ENCODE results near the gene RC3H1.
"Not testable (repeated sequence)": the region's sequence is repeated elsewhere in the genome, so short reads cannot be mapped to it uniquely, and the experiment has no call there.

Gene RC3H1, protein sequence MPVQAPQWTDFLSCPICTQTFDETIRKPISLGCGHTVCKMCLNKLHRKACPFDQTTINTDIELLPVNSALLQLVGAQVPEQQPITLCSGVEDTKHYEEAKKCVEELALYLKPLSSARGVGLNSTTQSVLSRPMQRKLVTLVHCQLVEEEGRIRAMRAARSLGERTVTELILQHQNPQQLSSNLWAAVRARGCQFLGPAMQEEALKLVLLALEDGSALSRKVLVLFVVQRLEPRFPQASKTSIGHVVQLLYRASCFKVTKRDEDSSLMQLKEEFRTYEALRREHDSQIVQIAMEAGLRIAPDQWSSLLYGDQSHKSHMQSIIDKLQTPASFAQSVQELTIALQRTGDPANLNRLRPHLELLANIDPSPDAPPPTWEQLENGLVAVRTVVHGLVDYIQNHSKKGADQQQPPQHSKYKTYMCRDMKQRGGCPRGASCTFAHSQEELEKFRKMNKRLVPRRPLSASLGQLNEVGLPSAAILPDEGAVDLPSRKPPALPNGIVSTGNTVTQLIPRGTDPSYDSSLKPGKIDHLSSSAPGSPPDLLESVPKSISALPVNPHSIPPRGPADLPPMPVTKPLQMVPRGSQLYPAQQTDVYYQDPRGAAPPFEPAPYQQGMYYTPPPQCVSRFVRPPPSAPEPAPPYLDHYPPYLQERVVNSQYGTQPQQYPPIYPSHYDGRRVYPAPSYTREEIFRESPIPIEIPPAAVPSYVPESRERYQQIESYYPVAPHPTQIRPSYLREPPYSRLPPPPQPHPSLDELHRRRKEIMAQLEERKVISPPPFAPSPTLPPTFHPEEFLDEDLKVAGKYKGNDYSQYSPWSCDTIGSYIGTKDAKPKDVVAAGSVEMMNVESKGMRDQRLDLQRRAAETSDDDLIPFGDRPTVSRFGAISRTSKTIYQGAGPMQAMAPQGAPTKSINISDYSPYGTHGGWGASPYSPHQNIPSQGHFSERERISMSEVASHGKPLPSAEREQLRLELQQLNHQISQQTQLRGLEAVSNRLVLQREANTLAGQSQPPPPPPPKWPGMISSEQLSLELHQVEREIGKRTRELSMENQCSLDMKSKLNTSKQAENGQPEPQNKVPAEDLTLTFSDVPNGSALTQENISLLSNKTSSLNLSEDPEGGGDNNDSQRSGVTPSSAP

DNA sequence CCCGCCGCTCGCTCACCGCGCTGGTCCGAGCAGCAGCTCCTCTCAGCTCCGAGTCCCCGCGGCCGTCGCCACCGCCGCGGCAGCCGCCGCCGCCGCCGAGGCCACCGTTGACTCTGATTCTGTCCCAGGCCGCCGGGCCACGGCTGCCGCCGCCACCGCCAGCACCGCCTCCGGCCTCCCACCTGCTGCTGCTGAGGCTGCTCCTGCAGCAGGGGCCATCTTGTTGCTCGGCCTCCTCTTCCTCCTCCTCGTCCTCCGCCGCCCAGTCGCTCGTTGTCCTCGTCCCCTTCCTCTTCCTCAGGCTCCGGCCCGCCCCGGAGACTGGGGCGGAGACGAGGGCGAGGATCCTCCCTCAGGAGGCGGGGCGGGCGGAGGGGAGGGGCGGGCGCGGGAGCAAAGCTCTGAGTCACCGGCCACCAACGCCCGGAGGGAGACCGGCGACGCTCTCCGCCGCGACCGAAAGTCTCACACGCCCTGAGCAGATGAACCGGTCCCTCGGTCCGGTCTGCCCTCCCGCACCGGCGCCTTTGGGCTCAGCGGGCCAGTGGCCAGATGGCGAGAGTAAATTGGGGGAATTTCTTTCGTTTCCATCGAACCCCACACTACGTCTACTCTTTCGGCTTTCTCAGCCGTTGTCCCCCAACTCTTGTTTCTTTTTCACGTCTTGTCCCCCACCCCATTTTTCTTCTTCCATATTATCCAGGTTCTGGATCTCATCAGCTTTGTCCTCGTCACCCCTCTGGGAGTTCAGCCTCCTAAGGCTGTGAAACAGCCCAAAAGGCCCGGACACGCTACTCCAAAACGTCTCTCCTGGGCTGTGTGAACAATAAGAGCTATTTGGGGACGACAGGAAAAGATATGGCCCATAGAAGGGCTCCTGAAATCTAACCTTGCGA lies at the start of gene RC3H1:
Gene RC3H1, minus strand, starts transcription at position 278 of the 896 bp plus-strand sequence. CDS start 29,372 bp downstream, outside the sequence.
- peak; percentile 79 for DNase-seq

DNA sequence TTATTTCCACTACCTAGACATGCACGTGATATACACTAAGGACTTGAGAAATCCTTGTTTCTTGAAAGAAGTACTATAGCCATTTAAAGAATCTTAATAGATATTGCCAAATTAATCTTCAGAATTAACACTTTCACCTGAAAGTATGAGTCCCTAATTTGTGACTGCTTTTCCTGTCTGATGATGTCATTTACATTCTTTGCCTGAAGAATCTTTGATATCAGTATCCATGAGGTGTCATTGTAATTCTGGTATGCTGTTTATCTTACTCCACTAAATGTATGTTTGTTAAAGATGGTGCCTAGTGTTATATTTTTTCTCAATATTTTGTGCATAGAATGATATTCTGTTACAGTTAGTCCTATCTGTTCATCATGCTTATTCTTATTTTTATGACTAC lies 48.5 kb upstream of the RC3H1 start:
- DNase-seq, result no peak

DNA sequence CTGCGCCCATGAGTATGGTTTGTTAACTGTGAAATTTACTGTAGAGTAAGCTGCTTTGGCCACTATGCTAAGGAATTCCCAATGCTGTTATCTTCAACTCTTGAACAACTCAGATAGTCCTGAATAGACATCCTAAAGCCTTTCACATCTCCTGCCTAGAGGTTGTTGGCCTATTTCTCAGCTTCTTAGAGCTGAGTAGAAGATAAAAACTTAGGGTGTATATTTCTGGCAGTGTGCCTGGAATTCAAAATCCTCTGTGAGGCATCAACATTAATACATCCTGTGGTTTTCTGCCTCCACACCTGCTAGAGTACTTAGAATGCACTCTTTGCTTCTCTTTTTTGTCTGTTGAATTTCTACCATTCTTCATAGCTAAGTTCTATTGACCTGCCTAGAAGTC lies 45.8 kb upstream of the RC3H1 start:
- DNase-seq, result peak; percentile 4

DNA sequence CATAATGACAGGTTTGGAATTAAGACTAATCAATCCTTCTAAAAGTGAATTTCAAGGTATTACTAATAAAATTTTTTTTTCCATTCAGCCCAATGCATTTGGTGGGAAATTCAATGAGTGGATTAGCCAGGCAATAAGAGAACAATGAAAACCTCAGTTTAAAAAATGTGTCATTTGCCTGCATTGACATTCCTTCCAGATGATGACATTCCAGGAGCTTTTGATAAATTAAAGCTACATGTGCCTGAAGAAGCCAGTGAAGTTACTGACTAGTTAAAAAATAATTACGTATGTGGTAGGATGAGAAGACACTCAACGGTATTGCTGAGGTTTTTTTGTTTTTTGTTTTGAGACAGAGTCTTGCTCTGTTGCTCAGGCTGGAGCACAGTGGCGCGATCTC lies 37.9 kb upstream of the RC3H1 start:
- DNase-seq, result no peak

DNA sequence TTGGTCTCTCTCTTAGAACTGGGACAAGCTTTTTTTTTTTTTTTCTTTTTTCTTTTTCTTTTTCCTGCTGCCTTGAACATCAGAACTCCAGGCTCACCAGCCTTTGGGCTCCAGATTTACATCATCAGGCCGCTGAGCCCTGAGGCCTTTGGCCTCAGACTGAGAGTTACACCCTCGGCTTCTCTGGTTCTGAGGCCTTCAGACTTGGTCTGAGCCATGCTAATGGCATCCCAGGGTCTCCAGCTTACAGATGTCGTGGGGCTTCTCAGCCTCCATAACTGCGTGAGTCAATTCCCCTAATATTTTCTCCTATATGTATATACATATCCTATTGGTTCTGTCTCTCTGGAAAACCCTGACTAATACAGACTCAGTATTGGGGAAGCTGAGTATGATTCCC lies 36.5 kb upstream of the RC3H1 start:
- no peak for DNase-seq

DNA sequence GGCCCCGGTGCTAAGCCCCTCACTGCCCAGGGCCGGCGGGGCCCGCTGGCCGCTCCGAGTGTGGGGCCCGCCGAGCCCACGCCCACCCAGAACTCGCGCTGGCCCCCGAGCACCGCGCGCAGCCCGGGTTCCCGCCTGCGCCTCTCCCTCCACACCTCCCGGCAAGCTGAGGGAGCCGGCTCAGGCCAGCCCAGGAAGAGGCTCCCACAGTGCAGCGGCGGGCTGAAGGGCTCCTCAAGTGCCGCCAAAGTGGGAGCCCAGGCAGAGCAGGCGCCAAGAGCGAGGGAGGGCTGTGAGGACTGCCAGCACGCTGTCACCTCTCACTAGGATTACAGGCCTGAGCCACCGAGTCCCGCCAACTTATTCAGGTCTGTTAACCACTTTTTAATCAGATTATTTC lies 34.5 kb upstream of the RC3H1 start:
- not testable (repeated sequence) for DNase-seq

DNA sequence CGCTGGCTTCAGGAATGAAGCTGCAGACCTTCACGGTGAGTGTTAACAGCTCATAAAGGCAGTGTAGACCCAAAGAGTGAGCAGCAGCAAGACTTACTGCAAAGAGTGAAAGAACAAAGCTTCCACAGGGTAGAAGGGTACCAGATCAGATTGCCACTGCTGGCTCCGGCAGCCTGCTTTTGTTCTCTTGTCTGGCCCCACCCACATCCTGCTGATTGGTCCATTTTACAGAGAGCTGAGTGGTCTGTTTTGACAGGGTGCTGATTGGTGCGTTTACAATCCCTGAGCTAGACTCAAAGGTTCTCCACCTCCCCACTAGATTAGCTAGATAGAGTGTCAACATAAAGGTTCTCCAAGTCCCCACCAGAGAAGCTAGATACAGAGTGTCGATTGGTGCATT lies 33.6 kb upstream of the RC3H1 start:
- DNase-seq, result not testable (repeated sequence)

DNA sequence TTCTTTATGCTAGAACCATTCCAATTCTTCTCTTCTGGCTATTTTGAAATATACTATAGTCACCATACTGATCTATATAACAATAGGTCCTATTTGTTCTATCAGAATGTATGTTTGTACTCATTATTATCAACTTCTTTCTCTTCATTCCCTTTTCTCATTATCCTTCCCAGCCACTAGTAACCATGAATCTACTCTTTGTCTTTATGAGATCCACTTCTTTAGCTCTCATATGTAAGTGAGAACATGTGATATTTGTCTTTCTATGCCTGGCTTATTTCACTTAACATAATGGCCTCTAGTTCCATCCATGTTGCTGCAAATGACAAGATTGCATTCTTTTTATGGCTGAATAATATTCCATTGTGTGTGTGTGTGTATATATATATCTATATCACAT lies 31.7 kb upstream of the RC3H1 start:
- DNase-seq, result no peak

DNA sequence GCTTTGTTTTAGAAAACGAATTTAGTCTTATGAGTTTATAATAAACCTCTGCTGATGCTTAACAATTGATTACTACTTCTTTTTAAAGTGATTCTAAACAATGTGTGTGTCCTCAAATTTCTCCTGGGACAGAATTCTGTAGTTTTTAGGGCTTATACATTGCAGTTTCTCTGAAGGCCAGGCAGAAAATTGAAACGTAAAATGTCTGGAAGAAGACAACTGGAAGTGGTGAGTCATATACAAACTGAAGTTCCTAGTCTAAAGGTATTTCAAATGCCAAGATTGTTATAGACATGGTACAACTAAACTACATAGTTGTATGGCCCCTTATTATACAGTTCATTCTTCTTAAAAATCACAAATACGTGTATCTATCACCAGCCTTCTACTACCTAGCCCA lies 30.5 kb upstream of the RC3H1 start:
- no peak for DNase-seq

DNA sequence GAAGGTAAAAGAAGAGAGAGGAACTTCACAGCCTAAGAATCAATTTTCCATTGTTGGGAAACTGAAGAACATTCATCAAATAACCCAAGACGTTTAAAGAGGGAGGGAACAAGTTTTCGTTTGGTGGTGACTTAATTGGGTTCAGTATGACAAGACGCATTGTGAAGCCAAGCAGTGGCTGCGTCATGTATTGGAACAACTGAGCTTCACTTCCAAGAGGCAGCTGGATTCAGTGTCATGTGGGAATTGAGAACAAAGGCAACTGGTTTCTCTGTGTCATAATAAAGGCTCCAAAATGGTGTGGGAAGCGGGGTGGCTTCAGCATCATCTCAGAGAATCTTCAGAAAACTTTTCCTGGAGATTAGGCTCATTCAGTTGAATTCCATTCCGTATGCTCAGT lies 29.8 kb upstream of the RC3H1 start:
- DNase-seq, result no peak

DNA sequence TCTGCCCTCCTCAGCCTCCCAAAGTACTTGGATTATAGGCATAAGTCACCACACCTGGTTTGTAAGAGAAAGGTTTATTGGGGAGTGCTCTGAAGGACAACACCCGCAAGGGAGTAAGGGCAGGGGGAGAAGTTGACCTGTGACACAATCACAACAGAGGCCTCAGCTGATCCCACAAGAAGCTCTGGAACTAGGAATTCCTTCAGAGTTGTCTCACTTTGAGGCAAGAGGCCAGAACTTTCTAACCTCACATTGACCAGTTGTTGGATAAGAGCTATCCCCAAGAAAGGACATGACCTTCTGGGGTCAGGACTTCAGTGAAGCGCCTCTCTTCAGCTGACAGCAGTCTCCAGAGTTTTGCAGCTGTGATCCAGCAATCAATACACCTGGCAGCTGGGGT lies 27.4 kb upstream of the RC3H1 start:
- DNase-seq, result no peak

DNA sequence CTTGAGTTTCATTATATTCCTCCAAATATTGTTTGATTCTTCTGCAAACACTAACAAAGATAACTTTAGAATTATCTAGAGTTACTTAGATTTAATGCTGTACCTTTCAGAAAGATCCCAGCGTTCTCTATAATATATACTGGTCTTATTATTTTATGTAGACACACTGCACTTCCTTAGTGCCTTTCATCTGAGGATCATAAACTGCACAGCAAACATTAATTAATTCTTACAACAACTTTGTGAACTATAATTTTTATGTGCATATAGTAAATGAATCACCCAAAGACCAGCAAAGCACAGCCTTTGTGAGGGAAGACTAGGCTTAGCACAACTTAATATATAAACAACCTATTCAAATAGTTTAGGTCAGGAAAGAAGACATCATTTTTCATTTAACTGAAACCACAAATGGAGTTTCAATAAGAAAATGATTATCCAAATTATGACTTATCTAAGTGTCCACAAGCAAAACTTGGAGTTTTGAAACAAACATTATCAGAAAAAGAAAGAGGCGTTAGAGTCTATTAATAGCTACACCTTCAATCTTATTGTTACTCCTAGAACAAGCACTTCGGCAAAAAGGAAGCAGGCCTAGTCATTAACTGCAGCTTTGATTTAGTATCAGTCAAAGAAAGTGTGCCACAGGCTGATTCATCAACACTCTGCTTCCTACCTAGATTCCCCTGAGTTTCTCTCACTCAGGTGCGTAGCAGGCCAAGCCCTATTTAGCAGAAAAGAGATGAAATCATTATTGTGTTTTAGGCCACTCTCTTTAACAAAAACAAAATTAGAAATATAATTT lies 22.5 kb upstream of the RC3H1 start:
- no peak for DNase-seq

DNA sequence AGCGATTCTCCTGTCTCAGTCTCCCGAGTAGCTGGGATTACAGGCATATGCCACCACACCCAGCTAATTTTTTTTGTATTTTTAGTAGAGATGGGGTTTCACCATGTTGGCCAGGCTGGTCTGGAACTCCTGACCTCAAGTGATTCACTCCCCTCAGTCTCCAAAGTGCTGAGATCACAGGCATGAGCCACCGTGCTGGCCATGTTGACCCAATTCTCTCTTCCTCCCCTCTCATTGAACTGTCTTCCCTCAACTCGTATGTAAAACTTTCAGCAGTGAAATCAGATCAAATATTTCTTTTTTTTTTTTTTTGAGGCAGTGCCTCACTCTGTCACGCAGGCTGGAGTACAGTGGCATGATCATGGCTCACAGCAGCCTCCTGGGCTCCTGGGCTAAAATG lies 20.4 kb upstream of the RC3H1 start:
- not testable (repeated sequence) for DNase-seq

DNA sequence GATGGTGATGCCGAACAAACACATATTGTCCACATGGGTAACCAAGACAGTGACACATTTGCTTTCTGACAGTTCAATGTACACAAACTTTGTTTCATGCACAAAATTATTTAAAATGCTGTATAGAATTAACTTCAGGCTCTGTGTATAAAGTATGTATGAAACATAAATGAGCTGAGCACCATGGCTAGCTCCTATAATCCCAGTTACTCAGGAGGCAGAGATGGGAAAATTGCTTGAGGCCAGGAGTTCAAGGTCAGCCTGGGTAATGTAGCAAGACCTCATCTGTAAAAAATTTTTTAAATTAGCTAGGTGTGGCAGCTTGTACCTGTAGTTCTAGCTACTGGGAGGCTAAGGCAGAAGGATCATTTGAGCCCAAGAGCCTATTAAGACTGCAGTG lies 19.2 kb upstream of the RC3H1 start:
- no peak for DNase-seq

DNA sequence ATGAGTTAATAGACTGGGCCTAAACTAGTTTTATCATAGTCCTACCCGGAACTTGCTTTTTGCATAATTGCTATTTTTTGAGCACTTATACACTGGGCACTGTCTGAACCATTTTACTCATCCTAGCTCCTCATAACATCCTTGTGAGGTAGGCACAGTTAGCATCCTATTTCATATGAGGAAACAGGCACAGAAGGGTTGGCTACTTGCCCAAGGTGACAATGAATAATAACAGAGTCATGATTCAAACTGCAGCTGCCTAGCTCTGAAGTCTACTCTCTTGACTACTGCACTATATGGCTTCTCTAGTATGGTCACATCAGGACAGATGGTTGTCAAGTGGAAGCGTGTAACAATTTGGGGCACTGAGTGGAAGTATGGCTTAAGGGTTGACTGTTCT lies 18.2 kb upstream of the RC3H1 start:
- DNase-seq, result peak; percentile 87

DNA sequence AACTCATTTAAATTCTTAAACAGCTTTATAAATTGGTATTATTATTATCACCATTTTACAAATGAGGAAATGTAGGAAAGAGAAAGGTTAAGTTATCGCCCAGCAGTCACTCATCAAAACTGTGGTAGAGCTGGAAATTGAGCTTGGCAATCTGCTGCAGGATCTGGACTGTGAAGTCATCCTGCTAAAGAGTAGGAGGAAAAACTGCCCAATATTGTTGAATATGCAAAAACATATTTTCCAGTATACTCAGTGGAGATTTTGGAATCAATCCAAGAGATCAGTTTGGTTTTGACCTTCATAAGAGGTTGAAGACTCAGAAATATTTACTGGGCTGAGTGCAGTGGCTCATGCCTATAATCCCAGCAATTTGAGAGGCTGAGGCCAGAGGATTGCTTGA lies 16.9 kb upstream of the RC3H1 start:
- no peak for DNase-seq

DNA sequence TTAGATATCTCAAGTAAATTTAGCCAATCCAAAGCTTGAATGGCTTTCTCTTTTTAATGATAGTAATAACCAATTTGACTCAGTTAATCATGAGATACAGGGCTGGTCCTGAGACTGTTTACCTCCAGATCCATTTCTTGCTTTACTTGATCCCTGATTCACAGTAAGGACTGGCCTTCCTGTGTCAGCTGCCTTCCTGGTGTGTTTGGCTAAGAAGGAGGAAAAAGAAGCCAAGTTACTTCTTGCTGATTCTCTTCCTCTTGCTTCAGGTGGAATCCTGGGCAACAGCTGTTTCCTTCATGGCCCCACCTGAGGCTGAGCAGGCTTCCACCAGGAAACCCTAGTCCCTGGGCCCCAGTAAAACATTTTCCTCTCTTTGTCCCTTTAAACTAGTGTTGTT lies 14.6 kb upstream of the RC3H1 start:
- no peak for DNase-seq

DNA sequence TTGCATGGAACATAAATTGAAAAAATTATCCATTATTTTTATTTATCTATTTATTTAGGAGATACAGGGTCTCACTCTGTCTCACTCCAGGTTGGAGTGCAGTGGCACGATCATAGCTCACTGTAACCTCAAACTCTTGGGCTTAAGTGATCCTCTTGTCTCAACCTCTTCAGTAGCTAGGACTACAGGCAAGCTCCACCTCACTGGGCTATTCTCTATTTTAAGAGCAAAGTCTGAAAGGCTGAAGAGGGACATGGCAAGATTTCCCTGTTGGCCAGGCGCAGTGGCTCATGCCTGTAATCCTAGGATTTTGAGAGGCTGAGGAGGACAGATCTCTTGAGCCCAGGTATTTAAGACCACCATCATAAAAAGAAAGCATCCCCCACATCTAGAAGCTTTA lies 14.0 kb upstream of the RC3H1 start:
- no peak for DNase-seq

DNA sequence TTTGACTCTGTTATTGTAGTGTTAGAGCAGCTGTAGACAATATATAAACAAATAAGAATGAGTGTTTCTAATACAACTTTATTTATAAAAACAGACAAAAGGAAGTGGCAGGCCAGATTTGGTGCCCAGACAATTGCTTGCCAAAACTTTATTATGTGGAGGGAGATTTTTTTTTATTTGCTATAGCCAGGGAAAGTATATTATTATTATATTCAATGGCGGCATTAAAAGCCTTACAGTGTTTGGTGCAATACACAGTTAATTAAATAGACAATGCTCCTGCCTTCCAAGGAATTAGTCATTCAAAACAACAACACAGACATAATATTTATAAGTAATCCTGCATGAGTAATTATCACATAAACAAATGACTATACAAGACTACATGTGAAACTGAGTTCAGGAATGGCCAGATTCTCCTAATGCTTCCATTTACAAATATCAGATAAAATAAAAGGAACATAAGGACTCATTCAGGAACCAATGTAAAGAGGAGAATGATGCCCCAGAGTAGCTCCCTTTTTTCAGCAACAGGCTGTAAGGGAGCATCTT lies 10.6 kb upstream of the RC3H1 start:
- no peak for DNase-seq

DNA sequence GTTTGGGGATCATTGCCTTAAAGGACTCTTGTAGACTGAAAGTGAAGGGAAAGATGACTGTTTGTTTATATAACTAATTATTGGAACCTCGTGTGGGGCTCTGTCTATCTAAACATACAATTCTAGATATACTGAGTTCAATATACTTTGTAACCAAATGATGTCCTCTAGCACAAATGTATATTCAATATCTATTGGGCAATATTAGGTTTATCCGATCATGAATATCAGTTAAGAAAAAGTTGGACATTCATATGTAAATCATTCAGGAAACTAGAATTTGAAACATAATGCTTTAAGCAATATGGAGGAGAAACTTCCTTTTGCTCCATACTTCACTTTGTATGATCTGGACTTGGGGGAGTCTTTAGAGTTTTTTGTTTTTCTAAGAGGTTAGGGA lies 8.9 kb upstream of the RC3H1 start:
- no peak for DNase-seq

DNA sequence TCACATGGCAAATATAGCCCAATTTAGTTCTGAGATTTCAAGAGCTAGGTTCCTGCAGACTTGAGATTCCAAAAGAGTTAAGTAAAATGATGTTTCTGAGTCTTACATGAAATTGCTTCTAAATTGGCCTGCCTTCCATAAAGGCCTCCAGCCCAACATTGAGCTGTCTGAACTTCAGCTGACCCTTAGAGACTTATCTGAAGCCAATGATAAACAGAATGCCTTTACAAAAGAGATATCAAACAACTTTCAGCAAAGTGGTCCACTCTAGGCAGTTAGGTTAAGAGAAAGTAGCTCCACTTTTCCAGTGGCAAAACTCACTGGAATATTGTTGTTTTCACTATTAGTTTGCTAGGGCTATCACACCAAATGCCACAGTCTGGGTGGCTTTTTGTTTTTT lies 6.3 kb upstream of the RC3H1 start:
- no peak for DNase-seq
